SH-SY5Y (cell line): ENCODE measurements around the gene HBG1.
"Not testable (repeated sequence)": the region's sequence is repeated elsewhere in the genome, so short reads cannot be mapped to it uniquely, and the experiment has no call there.

Experiments used
- GATA2 ChIP-seq: IDR thresholded peaks from 2 replicates; pipeline ENCODE4 v1.6.1; 2011; ENCODE audit warnings: mild to moderate bottlenecking, low read depth, low read length
- GATA3 ChIP-seq: IDR thresholded peaks from 2 replicates; pipeline ENCODE4 v1.6.1; 2011; ENCODE audit warnings: low read depth, mild to moderate bottlenecking, low read length, moderate library complexity

DNA sequence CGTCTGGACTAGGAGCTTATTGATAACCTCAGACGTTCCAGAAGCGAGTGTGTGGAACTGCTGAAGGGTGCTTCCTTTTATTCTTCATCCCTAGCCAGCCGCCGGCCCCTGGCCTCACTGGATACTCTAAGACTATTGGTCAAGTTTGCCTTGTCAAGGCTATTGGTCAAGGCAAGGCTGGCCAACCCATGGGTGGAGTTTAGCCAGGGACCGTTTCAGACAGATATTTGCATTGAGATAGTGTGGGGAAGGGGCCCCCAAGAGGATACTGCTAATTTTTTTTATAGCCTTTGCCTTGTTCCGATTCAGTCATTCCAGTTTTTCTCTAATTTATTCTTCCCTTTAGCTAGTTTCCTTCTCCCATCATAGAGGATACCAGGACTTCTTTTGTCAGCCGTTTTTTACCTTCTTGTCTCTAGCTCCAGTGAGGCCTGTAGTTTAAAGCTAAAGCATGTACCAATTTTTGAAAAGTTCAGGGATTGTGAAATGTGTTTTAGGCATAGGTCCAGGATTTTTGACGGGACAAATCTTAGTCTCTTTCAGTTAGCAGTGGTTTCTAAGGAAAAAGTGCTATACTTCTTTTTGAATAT is at the start of gene HBG1:
- TF ChIP-seq GATA2, GATA3: not testable (repeated sequence)
